Activated naive CD4-positive, alpha-beta T cell treated with anti-CD3 and anti-CD28 coated beads, Interleukin-2, amount 50 U/mL, for 16 hours (primary cell): ENCODE measurements around the gene MEIS1.

Source experiments
- DNase-seq: peaks from one replicate; pipeline ENCODE4 v3.0.0-alpha.2; 2020

MEIS1 gene

GRCh38 chr2:66571918-66572317 is 137.0 kb downstream of the MEIS1 start:
- no peak for DNase-seq

GRCh38 chr2:66572391-66572790 is 137.5 kb downstream of the MEIS1 start:
- DNase-seq: no peak

DNA sequence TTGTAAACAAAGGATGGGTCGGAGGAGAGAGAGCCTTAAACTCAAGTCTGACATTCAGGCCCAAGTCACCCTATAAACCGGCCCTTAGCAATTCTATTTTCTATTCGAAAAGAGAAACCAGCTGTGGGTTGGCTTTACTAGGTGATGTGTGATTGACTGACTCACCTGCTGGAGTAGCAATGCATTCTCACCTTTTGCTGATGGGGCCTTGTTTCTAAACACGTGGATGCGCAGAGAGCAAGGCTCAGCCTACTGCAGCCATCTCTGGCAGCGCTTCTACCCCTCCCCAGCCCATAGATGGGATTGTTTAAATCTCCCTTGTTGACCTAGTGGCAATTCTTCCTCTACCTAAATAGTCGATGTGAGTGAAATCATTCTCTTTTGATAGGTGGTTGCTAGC is 138.5 kb downstream of the MEIS1 start:
- no peak for DNase-seq

GRCh38 chr2:66573821-66574233 is 138.9 kb downstream of the MEIS1 start:
- no peak for DNase-seq

DNA sequence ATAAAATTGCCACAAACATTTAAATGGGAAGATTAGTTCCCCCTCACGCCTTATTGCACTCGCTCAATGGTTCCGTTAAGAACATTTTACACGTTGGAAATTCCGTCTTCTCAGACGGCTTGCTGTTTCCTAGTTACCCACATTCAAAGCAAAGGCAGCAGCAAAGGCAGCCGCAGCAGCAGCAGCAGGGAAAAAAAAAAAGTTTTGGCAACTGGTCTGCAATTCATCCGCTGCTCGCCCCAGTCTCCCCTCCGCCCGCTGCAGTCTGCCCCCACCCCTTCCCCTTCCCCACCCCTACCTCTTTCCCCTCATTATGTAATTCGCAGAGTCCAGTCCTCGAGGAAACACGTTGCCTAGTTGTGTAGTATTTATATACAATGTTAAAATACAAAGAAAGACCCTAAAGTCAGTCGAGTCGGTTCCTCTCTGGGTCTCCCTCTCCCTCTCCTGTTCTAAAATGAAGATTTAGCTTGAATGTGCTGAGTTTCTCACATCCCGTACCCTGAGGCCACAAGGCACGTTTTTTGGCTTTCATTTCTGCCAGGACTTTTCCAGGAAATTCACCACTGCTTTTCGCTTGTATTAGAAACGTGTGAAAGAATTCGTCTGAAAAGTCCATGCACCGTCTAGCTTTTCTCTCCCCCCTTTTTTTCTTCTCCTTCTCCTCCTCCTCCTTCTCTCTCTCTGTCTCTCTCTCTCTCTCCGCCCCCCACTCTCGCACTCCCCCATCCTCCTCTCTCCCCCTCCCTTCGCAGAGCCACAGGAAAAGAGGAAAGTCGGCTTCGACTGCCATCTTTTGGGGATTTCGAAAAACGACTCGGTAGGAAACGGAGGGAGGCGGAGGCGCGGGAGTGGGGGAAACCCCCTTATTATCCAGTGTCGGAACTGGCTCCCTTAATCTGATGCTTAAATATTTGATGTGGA is 140.0 kb downstream of the MEIS1 start:
- no peak for DNase-seq

DNA sequence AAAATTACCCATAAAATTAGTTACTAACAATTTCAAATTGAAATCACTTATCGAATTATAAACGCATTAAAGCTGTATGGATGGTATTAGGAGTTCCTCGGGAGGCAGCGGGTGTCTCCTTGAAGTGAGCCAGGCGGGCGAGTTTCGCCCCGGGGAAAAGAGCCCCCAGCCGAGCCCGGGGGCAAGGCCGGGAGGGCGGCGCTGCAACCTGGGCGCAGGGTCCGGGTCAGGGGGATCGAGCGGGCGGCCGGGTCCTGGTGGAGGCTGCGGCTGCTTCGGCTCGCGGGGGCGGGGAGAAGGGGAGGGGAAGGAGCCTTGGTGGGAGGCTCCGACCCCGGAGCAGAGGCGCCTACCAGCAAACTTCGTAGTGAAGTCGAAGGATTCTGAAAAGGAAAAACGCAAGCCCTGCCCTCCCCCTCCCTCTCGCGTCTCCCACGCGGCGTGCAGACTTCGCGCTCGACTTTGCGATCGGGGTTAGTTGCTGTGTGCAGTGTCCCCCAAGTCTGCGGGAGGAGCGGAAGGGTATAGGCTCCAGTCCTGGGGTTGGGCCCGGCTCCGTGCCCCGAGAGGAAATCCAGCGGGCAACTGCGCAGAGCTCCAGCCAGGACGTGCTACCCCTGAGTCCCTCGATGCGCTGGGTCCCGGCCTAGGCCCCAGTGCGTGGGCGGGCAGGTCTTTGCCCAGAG is 140.8 kb downstream of the MEIS1 start:
- no peak for DNase-seq

DNA sequence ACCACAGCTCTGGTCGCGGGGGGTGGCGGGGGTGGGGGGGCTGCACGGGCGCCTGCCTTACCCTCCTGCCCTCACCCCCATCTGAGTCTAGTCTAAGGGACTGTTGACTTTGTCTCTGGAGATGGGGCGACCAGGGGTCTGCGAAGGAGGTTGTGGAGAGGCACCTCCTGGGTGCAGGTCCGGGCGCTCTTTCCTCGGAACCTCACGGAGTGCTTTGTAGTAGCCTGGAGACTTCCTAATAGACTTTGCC is 141.3 kb downstream of the MEIS1 start:
- DNase-seq: no peak

- no peak for DNase-seq
Measured at GRCh38 chr2:66576561-66577320, 141.8 kb downstream of the MEIS1 start.

DNA sequence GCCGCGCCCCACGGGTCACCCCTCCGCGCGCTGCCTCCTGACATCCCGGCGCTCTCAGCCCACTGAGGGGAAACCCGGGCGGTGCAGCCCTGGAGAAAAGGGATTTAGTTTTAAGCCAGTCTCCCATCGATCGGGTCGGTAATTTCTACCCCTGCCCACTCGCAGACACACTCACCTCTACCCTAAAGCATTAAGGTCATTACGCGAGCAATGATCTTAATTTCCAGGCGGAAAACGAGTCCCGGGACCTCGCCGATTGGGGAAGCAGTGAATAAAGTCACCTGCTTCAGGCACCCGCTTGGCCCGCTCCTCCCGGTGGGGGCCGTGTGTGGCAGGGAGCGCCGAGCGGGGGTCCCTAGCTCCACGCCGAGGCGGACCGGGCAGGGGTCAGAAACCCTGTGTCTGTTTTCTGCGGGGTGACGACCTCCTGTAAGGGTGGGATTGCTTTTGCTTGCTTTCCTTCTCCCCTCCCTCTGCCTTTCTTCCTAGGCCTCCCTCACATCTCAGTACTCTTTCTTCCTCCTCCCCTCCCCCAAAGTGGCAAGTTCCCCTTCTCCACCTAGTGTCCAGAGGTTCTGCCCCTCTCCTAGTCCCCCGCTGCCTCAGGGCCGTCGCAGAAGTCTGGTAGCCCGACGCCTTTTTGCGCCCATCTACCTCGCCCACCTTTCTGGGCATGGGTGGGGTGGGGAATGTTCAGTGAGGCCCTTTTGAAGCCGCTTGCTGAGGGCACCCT is 142.6 kb downstream of the MEIS1 start:
- DNase-seq: no peak

DNA sequence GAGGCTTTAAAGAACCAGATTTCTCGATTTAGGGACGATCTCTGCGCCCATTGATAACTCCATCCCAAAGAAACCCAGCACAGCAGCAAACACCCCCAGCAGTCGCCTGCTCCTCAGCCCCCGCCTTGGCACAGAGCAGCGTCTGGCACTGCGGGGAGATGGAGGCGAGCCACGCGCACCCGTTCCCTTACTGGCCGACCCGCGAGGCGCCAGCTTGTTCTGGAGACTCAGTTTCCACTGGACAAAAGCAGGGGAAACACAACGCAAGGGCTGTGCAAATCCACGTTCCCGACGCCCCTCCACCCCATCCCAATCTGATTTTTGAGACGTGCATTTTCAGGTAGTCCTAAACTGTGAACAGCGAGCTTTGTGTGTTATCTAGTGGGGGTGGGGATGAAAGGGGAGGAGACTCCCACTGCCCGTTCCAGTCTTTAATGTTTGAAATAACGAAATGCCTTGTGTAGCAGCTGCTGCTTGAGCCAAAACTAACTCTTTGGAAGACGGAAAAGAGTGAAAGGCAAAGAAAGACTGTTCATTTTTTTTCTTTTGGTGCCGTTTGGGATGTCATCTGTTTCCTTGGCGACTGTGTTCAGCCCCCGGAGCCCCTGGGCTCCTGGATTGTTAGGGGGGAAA is 143.2 kb downstream of the MEIS1 start:
- DNase-seq: no peak

DNA sequence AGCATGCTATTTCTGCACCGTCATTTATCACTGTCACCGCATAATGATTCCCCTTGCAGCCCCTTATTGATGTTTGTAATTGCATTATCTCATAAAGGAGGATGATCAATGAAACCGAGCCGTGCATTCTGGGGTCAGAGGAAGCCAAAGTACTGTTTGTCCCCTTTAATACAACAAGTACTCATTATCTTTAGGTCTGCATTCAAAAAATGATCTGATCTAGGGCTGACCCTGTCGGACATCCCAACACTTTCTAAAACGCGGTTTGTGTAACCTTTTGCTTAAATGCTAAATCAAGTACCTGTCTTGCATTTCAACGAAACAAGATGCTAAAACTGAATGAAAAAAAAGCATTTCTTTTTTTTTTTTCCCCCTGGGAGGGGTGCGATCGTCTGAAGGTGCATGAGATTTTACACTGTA is 143.8 kb downstream of the MEIS1 start:
- no peak for DNase-seq

DNA sequence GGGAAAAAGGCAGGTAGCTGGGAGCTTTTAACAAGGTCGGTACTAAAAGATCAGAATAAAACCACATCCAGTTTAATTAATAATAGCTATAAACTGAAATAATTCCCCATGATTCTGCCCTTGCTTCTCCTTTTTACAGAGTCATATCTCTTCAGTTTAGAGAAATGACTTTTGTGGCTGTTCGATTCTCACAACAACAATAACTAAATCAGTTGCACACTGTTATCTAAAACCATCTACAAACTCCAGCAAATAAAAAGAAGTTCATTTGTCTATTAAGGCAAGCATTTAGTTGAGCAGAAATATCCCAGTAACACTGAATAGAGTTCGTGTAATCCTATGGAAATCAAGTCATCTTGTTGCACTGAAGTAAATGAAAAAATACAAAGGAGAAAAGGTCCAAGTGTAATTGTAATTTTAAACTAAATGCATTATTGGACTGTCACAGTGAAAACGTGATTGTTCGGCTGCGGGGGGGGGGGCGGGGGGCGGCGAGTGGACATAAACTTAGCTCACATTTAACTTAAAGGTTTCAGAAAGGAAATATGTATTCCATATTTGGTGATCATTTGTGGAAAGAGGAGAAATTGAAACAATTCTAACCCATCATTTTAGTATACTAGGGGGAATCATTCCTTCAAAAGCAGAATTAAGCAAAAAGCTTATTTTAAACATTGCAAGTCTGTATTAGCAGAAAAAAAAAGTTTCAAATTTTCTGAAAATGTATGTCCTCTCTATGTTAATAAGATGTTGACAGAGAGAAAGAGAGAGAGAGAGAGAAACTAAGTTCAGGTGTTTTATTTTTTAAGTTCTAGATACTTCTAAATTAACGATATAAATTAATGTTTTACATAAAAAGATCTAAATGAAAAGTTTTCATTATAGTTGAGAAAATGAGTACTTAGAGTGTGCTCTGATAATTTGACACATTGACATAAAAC is 144.5 kb downstream of the MEIS1 start:
- no peak for DNase-seq

DNA sequence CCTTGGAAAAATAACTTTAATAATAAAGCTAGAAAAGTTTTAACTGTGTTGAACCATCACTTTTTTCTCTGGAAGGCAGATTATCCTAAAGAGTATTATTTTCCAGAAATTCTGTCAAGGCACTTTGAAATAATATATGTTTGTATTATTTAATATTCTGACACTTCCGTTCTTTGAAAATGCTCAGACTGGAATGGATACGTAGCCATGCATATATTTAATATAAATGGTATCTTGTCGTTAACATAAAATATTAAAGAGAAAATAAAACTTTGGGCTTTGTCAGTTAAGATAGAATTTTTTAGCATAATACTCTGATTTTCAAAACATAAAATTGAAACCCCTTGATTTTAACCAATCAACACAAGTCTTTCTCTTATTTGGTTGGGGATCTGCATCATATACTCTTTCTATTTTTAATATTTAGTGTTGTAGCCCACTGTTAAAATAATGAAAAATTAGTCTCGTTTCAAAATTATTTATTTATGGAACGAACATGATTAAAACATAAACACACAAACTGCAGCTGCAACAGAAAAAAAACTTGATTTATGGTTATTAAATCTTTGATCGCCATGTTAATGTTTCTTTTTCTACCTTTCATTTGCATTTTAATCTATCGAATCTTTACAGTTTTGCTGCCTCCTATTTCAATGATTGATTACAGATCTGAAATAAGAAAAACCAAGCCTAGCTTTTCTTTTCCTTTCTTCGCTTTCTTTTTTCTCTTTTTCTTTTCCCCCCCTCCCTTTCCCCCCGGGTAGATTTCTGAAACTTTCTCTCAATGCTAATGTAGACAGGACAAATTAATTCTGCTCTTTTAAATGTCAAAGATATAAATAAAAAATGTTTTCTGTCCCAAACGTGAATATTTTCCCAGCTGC is 145.5 kb downstream of the MEIS1 start:
- no peak for DNase-seq

DNA sequence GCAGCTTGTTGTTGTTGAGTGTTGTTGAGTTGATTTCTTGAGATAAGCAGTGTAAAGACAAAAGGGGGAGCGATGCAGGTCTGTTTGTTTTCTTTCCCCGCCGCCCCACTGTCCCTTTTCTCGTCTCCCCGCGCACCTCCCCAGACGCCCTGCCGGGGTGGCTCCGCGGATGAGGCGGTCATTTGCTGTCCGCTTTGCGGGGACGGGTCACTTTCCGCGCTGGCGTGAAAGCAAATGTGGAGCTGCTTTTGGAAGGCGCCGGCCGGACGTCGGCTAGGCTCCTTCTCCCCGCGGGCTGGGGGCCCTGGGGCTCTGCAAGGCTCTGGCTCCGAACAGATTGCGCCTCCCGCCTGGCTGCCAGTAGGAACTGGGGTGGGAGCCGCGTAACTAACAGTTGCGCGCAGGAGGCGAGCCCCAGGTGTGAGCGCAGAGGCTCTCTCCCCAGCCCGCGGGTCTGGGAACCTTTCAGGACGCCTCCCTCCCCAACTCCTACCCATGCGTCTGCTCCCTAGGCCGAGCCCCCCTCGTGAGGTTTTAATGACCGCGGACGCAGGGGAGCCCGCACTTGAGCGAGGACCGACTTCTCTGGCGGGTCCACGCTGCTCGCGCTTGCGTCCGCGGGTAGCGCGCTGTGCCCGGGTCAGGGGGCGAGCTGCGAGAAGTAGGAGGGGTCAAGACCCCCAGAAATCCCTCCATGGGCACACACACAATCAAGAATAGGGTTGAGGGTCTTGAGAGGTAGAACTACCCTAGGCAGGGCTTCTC is 146.6 kb downstream of the MEIS1 start:
- no peak for DNase-seq

- DNase-seq: no peak
Measured at GRCh38 chr2:66582104-66582986, 147.4 kb downstream of the MEIS1 start.

DNA sequence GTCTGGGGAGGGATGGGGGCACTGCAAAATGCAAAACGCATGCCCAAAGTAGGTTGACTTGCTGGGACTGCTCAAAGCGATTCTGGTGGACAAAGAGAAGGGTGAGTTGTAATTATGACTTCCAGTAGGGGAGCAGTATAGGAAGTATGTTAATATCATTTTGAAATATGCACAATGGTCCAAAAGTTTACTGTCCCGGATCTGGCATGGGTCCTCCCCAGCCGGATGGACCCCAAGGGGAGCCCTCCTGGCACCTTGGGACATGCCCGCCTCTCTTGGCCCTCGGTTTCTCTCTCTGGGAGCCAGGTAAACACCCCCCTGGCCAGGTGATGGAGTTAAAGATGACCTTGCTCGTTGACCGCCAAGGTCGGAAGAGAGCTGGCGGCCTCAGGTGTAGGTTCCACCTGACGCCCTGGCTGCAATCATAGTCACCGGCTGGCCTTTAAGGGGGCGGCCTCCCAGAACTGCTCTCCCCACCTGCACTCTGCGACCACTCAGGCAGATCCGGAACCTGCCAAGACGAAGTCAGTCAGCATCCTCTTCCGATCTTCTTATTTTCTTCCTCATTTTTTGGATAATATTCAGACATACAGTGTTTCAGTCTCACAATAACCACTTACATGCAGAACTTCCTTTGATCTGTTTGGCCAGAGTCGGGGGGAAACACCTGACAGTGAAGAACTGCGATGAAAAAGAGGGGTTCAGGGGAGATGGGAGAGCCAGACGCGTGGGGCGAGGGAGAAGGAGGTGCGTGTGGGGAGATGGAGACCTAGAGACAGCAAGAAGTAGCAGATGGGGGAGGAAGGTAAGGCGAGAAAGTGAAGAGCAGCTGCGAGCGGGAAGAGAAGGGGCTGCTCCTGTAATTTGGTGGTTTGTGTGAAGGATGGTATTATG is 148.3 kb downstream of the MEIS1 start:
- no peak for DNase-seq

- DNase-seq: no peak
Measured at GRCh38 chr2:66583881-66584280, 149.0 kb downstream of the MEIS1 start.
